ENCODE results near the gene KRT81. TPM values are rescaled to one million over a fixed set of nuclear protein-coding genes. Genes with fewer than 3 reads are reported as not detected.
A peak's percentile ranks its signal among the peaks of the same experiment; 100 is the strongest.

KRT81 gene
- total RNA-seq, 4 donors from 2014 or later = not detected

DNA sequence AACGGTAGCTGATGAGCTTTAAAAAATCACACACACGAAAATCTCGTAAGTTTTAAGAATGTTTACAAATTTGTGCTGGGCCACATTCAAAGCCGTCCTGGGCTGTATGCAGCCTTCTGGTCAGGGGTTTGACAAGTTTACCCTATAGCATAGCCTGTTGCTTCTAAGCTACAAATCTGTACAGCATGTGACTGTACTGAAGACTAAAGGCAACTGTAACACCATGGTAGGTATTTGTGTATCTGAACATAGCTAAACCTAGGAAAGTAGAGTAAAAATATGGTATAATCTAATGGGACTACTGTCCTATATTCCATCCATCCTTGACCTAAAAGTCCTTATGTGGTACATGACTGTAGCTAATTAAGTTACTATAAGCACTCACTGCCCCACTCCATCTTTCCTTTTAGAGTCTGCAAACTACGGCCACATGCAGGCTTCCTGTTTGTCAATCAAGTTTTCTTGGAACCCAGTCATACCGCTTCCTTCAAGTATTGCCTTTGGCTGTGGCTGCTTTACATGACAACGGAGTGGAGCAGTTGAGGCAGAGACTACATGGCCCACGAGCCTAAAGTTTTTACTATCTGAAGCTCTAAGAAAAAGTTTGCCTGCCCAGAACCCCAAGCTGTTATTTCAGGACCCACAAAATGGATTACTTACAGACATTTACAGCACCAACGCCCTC is 39.8 kb downstream of the KRT81 start:
- ATAC-seq (ENCODE audit: low FRiP score) (no peak), DNase-seq (ENCODE audit: low spot score) (peak; percentile 17)
- TF ChIP-seq, protein P1, sequence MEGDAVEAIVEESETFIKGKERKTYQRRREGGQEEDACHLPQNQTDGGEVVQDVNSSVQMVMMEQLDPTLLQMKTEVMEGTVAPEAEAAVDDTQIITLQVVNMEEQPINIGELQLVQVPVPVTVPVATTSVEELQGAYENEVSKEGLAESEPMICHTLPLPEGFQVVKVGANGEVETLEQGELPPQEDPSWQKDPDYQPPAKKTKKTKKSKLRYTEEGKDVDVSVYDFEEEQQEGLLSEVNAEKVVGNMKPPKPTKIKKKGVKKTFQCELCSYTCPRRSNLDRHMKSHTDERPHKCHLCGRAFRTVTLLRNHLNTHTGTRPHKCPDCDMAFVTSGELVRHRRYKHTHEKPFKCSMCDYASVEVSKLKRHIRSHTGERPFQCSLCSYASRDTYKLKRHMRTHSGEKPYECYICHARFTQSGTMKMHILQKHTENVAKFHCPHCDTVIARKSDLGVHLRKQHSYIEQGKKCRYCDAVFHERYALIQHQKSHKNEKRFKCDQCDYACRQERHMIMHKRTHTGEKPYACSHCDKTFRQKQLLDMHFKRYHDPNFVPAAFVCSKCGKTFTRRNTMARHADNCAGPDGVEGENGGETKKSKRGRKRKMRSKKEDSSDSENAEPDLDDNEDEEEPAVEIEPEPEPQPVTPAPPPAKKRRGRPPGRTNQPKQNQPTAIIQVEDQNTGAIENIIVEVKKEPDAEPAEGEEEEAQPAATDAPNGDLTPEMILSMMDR (IDR thresholded peaks at IDR 0.05) = no peak

DNA sequence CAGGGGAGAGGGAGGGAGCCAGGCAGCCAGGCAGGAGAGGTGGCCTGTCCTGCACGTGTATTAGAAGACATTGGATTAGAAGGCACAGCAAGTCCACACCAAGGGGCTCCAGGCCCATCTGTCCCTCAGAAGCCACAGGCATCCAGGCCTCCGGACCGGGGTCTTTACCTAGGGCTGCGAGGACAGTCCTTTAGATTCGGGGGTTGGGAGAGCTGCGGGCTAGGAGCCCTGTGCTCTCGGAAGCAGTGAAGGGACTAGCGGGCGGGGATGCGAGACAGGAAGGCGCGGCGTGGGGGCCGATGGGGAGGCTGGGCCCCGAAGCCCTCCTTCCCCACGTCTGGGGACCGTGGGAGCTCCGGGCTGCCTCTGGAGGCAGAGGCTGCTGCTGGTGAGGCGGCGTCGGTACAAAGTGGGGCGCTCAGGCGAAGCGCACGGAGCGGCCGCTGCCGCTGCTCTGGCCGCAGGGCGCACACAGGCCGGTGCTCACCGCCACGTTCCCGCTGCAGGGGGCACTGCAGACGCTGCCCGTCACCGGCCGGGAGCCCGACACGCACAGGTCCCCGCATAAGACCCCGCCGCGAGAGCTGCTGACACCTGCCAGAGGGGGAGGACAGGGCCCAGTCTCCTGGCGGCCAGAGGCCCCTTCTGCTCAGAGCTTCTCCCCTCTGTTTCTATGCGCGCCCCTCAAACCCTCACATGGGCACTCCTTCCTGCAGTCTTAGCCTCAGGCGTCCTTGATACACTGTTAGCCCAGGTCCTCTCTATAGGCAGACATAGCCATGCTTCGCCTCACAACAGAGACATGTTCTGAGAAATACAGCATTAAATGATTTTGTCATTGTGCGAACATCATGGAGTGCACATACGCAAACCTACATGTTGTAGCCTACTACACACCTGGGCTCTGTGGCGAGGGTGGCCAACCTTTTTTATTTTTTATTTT is 41.0 kb downstream of the KRT81 start:
- DNase-seq (ENCODE audit: low spot score) (no peak), ATAC-seq (ENCODE audit: low FRiP score) (no peak)
- TF ChIP-seq, protein P1 (IDR thresholded peaks at IDR 0.05) = no peak

DNA sequence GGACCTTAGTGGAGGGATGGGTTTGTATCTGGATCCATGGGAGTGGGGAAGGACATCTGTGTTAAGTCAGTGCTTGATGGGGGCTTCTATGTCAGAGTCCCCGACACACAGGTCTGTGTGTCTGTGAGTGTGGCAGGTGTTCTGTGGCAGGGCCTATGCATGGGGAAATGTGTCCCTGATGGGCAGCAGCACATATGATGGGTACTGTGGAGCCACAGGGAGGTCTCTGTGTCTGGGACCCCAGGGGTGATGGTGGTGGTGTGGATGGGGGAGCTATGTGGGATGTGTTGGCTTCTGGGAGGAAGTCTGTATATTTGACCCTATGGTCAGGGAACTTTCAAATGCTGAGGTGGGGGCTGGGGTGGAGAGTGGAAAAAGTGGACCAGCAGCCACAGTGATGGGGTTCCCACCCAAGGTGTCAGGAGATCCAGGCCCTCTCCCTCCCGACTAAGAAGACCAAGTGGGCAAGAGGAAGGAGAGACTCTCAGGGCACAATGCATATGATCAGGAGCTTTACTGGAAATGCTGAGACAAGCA is 41.8 kb downstream of the KRT81 start:
- DNase-seq (ENCODE audit: low spot score) = no peak
- ATAC-seq (ENCODE audit: low FRiP score) = no peak
- TF ChIP-seq, protein P1 (IDR thresholded peaks at IDR 0.05) = no peak

DNA sequence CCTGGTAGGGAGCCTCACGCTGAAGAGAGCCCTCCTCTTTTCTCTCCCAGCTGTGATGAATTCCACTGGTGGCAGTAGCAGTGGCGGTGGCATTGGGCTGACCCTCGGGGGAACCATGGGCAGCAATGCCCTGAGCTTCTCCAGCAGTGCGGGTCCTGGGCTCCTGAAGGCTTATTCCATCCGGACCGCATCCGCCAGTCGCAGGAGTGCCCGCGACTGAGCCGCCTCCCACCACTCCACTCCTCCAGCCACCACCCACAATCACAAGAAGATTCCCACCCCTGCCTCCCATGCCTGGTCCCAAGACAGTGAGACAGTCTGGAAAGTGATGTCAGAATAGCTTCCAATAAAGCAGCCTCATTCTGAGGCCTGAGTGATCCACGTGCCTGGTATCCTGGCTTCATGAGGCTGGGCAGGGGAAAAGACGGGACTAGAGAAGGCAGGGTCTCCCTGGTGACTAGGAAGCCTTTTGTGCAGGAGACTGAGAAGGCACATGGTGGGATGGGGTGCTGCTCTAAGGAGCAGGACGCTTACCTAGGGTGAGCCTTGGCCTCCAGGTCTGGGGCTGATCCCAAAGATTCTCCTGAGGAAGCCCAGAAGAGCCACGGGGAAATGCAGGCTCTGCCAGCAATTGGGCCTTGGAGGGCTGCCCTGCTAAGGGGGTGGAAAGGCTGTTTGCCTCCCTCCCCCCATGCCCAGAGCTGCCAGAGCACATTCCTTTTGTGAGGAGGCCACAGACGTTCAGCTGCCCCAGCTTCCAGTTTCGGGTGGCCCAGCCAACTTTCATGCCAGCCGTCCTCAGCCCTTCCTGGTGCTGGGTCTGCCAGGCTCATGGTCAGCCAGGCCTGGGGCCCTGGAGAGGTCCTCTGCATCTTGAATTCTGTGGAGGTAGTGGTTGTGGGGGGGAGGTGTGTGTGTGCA is 42.5 kb downstream of the KRT81 start:
- ATAC-seq (ENCODE audit: low FRiP score) (peak; percentile 27), DNase-seq (ENCODE audit: low spot score) (no peak)
- TF ChIP-seq, protein P1 (IDR thresholded peaks at IDR 0.05) = no peak

DNA sequence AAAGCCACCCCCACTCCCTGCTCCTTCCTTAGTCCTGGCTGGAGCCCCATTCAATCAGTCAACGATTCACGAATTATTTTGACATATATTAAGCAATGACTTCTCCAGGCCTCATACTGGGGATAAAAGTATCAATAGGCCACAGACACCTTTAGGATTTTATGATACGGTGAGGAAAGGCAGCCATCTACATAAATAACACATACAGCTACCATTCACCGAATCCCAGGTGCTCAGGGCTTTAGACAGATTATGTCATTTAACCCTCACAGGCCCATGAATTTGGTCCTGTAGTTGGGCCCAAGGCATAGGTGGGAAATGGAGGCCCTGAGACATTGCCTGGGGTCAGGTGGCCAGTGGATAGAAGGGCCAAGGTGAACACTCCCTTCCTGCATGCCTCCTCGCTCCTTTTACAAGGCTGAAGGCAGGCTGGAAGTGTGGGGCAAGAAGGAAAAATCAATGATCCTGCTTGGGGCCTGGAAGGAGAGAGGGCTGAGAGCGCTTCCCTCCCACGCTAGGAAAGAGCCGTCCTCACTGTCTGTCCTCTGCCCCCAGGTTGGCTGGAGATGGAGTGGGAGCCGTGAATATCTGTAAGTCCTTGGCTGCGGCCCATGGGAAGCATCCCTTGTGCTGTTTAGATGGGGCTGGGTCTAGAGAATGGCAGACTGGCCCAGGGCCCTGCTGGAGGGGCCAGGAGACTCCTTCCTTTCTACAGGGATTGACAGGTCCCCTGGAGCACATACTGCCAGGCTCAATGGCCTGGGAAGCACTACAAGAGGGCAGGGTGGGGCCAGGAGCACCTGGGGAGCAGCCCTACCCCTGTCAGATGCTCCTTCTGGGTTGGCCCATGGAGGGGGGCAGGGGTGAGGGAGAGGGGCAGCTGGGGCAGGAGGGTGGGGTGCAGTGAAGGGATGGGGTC is 43.5 kb downstream of the KRT81 start:
- TF ChIP-seq, protein P1 (IDR thresholded peaks at IDR 0.05) = no peak
- ATAC-seq (ENCODE audit: low FRiP score) (no peak), DNase-seq (ENCODE audit: low spot score) (no peak)
